HG03039 (cell line): ENCODE data around the gene MAGEB4.
"Not testable (repeated sequence)": the region's sequence is repeated elsewhere in the genome, so short reads cannot be mapped to it uniquely, and the experiment has no call there.

Experiments
- ATAC-seq: cut with Tn5 transposase; IDR thresholded peaks from one replicate; pipeline ENCODE4 v1.9.1; 2021; ENCODE audit warnings: mild to moderate bottlenecking, moderate library complexity; ENCODE audit not compliant: unreplicated experiment

MAGEB4 gene, protein sequence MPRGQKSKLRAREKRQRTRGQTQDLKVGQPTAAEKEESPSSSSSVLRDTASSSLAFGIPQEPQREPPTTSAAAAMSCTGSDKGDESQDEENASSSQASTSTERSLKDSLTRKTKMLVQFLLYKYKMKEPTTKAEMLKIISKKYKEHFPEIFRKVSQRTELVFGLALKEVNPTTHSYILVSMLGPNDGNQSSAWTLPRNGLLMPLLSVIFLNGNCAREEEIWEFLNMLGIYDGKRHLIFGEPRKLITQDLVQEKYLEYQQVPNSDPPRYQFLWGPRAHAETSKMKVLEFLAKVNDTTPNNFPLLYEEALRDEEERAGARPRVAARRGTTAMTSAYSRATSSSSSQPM

DNA sequence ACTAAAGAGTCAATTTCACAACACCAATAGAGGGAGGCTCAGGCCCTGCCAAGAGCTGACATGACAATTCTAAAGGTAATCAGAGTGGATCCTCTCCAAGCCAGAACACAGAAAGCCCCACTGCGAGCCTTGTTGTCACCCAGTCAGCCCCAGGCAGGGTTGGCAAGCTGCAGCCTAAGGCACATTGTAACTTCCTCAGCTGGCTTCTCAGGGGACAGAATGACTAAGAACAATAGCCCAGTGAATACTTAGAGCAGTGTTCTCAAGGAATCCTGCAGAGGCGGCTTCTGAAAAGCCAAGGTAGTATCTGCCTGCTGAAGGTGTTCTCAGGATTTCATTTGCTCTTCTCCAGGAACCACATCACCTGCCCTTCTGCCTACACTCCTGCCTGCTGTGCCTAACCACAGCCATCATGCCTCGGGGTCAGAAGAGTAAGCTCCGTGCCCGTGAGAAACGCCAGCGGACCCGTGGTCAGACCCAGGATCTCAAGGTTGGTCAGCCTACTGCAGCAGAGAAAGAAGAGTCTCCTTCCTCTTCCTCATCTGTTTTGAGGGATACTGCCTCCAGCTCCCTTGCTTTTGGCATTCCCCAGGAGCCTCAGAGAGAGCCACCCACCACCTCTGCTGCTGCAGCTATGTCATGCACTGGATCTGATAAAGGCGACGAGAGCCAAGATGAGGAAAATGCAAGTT lies at the start of gene MAGEB4:
Gene MAGEB4 (plus strand): TSS at position 277 of the 692 bp plus-strand sequence. CDS start 136 bp downstream, at position 413.
- ATAC-seq, result no peak

DNA sequence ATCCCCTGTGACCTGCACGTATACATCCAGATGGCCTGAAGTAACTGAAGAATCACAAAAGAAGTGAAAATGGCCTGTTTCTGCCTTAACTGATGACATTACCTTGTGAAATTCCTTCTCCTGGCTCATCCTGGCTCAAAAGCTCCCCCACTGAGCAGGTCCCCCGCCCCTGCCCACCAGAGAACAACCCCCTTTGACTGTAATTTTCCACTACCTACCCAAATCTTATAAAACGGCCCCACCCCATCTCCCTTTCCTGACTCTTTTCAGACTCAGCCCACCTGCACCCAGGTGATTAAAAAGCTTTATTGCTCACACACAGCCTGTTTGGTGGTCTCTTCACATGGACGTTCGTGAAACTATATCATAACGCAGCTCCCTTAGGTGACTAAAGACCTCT lies 47.9 kb upstream of the MAGEB4 start:
- ATAC-seq, result not testable (repeated sequence)

DNA sequence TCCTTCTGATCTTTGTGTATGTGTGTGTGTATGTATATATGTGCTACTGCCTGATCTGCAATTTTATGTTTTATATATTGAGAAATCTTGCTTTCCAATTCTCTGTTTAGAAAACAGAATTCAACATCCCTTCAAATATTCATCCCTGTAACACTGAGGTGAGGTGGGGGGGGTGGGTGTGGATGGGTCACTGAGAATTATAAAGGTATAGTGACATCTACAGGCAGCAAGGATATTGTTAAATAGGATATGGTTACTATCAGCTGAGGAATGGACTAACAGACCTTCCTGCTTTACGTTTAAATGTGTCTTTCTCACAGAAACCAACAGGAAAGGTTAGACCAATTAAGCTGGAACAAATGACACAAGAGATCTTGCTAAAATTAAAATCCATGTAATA lies 45.5 kb upstream of the MAGEB4 start:
- ATAC-seq, result no peak

DNA sequence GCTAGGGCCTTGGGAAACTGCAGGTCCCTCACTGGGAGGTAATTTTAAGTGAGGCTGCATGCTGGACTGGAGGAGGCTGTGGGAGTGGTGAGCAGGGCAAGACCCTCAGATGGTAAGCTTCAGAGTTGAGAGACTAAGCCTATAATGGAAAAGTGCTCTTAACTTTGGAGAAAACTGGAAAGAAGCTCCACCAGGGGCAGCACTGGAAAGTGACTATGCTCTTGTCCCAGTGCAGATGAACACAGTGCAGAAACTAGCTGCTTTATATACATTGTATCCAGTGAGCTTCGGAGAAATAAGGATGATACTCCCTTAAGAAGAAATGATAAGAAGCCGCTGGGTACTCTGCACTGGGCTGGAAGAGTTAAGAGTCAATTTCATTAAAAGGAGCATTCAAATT lies 29.6 kb upstream of the MAGEB4 start:
- no peak for ATAC-seq

DNA sequence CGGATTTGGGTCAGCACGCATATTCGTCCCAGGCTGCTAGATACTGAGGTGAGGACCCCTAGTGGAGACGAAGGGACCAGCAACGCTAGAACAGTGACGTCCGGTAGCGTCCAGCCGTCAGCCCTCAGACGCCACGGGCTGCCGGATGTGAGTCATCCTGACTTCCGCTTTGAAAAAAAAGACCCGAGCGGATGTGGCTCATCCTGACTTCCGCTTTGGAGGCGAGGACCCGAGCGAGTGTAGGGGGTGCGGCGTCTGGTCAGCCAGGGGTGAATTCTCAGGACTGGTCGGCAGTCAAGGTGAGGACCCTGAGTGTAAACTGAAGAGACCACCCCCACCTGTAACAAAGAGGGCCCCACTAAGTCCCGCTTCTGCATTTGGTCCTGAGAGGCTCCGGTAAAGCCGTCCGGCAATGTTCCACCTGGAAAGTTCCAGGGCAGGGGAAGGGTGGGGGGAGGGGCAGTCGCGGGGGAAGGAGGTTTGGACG lies 26.4 kb upstream of the MAGEB4 start, which contains the start of gene MAGEB2:
Gene MAGEB2 (plus strand): TSS at position 207 of the 487 bp plus-strand sequence. CDS start 3,018 bp downstream, outside the sequence.
- ATAC-seq, result no peak

DNA sequence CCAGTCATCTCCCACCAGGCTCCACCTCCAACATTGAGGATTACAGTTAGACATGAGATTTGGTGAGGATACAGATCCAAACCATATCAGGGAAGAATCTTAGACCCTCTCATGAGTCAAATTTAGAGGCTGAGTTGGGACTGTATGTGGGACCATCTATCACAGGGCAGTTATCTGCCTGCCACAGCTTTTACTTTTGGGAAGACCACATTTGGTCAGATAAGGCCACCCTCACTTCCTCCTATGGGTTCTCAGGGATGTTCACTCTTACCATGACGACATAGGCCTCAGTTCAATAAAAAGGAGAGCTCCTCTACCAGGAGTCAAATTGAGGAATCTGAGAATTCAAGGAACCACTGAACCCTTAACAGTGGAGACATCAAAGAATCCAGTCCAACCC lies 24.3 kb upstream of the MAGEB4 start:
- no peak for ATAC-seq

DNA sequence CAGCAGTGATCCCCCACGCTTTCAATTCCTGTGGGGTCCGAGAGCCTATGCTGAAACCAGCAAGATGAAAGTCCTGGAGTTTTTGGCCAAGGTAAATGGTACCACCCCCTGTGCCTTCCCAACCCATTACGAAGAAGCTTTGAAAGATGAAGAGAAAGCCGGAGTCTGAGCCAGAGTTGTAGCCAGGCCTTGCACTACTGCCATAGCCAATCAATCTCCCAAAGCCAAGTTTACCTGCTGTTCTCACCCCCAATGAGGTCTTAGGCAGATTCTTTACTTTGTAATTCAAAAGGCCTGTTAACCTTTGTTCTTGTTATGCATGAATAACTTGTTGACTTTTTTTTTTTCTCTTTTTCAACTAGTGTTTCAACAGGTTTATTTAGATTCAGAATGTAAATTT lies 22.4 kb upstream of the MAGEB4 start:
- no peak for ATAC-seq

DNA sequence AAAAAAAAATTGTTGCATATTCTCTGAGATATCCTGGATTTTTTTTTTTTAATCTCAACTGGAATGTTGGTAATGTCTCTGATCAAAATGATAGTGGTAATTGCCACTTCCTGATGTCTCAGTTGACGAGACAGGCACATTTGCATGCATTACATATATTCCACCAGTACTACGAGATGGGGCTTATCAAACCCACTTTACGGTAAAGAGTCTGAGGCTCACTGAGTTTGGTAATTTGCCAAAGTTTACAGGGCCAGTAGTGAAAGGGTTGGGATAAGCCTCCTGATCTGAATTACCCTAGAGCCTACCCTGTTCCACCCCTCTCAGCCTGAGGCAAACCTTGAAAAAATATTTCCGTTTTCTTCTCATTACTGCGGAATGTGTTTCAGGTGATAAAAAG lies 21.1 kb upstream of the MAGEB4 start:
- ATAC-seq, result no peak

DNA sequence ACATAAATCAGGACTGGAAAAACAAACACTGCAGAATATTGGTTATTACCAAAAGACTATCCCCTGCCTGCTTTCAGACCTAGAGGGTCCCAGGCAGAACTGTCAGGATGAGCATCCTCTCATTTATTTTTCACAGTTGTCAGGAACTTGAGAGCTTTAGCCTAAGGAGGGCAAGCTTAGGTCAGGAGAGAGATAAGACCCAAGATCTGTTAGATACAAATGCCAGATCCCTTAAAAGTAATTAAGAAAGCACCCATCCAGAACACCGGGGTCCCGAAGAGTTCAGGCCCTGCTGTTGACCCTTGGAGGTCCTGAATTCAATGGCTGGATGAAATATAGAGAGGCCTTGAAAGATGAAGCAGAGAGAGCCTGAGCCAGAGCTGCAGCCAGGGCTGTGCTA lies 17.3 kb upstream of the MAGEB4 start:
- ATAC-seq, result no peak

DNA sequence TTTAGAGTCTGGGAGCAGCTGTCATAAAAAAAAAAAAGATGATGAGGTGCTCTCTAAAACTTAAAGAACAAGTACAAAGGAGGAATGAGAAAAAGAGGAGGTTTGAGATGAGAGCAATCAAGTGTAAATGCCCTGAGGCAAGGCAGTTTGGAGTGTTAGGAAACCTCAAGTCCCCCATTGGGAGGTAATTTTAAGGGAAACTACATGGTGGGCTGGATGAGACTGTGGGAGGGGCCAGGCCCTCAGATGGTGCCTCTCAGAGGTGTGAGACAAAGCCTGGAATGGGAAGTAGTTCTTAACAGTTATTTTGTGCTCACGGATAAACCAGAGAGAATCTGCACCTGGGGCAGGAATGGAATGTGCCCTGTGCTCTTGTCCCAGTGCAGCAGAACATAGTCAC lies 13.3 kb upstream of the MAGEB4 start:
- no peak for ATAC-seq

DNA sequence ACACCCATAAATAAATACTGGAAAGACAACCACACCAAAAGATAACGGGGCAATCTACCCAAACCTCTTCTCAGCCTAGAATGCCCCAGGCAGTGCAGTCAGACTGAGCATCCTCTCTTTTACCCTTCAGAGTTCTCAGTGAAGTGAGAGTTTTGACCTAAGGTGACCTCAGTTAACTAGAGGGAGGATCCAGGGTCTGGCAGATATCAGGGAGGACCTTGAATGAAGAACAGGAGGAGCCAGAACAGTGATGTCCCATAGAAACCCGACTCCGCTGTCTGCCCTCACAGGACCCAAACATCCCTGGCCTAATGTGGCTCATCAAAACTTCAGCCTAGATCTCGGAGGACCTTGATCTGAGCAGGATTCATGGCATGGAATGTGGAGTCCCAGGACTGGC lies 11.4 kb upstream of the MAGEB4 start, which contains the start of gene MAGEB3:
Gene MAGEB3 (plus strand): TSS at position 263 of the 400 bp plus-strand sequence. CDS start 5,268 bp downstream, outside the sequence.
- ATAC-seq, result no peak

DNA sequence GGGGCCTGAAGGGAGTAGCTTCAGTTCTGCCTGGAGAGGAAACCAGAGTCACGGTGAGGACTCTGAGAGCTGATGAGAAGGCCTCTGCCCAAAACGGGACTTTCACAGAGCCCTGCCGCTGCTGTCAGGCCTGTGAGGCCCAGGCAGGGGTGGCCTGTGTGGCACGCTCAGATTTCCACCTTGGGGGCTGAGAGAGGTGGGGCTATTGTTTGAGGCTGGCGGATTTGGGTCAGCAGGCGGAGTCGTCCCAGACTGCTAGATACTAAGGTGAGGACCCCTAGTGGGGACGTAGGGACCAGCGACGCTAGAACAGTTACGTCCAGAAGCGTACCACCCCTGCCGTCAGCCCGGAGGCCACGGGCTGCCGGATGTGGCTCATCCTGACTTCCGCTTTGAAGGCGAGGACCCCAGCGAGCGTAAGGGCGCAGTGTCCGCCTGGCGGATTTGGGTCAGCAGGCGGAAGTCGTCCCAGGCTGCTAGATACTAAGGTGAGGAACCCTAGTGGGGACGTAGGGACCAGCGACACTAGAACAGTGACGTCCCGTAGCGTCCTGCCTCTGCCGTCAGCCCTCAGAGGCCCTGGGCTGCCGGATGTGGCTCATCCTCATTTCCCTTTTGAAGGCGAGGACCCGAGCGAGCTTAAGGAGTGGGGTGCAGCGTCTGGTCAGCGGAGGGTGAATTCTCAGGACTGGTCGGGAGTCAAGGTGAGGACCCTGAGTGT lies 5.1 kb downstream of the MAGEB4 start, which contains the start of gene MAGEB1:
Gene MAGEB1 (plus strand): TSS at position 378 of the 721 bp plus-strand sequence. CDS start 3,348 bp downstream, outside the sequence.
- no peak for ATAC-seq

DNA sequence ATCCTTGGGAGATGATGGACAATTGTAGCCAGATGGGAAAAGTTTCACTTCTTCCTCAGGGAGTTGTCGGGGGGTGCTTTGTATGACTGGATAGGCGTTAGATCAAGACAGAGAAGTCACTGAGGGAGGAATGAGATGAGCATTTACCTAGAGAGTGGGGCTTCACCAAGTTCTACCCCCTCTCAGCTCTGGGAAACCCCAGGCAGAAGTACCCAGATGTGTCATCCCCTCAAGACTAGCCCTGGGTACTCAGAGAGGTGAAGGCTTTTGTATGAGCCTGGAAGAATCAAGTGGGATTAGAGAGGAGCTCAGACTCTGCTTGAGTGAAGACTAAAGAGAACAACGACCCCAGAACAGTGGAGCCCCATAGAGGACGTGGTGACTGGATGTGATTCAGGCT lies 7.1 kb downstream of the MAGEB4 start:
- ATAC-seq, result peak; percentile 82

DNA sequence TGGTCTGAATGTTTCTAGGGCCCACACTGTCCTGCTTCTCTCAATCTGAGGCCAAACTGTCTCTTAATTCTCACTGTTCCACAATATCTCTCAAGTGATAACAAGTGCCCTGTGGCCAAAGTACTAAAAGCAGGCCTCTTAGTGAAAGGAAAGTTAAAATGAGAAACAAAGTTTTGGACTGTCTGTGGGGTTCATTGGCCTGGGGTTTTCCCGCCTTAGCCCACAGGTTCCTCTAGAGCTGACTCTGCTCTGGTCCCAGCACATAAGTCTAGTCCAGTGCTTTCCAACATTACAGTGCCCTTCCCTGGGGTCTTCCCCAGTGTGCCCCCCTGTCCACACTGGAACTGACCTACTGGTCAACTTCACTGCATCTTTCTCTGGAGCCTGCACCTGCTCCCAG lies 11.5 kb downstream of the MAGEB4 start:
- ATAC-seq, result peak; percentile 71

DNA sequence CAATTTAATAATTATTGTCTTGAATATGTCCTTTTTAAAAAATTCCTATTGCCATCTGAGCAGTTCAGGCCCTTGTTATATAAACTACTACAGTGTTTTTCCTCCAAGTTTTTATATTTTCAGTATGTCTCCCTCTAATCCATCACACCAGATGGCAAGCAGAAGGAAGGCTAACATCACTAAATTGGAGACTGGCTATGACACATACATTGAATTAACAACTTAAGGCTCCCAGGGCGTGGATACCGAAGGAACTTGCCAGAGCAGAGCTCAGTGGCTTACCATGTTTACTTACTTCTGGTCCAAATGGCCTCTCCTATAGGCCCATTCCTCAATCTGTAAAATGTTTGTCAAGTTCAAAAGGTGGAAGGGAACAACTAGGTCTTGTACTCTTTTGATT lies 18.1 kb downstream of the MAGEB4 start:
- ATAC-seq, result no peak

DNA sequence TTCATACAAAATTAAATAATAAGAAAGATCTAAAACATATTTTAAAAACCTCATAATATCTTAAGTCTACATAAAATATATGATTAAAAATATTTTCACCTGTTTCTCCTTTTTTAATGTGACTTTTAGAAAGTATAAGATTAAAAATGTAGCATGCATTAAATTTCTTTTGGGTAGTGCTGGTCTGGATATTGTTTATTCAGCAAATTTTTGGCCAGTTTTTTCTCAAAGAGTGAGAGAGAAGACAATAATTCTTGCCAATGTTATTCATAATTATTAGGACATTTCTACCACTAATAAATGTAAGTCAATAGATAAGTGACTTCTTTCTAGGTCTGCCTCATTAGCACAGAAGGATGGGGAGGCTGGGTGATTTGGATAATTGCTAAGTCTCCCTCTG lies 19.2 kb downstream of the MAGEB4 start:
- no peak for ATAC-seq

DNA sequence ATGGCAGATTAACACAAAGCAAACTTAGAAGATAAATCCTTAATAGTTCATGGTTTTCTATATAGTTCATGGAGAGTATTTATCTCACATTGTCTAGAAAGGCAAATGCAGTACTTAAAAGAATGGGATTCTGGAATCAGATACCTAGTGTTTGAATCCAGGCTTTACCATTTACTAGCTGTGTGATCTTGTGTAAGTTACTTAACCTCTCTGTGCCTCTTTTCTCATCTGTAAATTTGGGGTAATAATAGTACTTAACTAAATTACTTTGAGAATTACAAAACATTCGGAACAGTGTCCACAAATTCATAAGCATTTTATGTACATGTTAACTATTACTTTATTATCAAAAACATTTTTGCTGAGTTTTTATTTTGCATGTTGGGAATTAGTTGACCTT lies 21.0 kb downstream of the MAGEB4 start:
- no peak for ATAC-seq

DNA sequence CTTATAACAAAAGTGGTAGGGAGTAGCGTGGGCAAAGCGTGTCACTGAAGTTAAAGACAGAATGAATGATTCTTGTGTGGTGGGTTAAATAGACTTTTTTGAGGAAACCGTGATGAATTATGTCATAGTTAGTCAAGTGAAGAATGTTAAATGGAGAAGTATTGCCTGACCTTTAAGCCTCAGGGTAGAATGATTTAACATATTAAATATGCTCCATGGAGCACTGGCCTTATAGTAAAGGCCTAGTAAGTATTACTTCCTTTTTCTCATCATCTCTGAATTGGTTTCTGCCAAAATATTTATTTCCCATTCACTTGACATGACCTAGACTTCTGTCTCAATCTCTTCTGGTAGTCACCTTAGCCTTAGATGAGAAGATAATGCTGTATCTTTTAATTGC lies 28.8 kb downstream of the MAGEB4 start:
- no peak for ATAC-seq

DNA sequence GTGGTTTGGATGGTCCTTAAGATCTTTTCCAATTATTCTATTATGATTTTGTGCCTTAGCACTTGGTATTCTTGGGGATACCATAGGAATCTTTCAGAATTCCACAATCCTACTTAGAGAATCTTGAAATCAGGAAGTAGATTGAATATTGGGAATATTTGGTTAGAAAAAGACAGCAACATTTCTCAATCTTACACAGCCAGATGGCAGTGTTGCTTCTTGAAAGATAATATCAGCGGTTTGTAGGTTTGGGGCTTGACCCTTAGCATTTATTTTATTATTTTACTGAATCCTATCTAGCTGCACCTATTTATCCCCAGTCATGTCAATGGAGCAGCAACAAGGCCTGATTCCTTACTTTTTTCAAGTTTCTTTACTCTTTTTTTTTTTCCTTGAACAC lies 33.7 kb downstream of the MAGEB4 start:
- ATAC-seq, result no peak

DNA sequence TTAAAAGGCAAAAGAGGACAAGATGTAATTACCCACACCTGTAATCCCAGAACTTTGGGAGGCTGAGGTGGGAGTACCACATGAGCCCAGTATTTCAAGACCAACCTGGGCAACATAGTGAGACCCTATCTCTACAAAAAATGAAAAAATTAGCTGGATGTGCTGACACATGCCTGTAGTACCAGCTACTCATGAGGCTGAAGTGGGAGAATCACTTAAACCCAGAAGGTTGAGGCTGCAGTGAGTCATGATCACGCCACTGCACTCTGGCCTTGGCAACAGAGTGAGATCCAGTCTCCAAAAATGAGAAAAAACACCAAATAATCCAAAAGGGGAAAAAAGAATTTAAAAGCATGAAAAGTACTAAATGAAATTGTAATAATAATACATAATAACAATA lies 36.6 kb downstream of the MAGEB4 start:
- no peak for ATAC-seq

DNA sequence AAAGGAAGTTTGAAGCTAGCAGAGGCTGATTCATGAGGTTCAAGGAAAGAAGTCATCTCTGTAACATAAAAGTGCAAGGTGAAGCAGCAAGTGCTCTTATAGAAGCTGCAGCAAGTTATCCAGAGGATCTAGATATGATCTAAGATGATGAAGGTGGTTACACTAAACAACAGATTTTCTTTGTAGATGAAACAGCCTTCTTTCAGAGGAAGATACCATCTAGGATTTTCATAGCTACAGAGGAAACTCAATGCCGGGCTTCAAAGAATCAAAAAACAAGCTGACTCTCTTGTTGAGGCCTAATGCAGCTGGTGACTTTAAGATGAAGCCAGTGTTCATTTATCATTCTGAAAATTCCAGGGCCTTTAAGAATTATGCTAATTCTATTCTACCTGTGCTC lies 38.6 kb downstream of the MAGEB4 start:
- ATAC-seq, result no peak
